Heart right ventricle (tissue), 16 donors: ENCODE results near the gene SPARC. TPM values are rescaled to one million over a fixed set of nuclear protein-coding genes. Genes with fewer than 3 reads are reported as not detected.

Source experiments
- ATAC-seq, 8 donors: fragments of 200-7000 bp; cut with Tn5 transposase; one replicate each; pipeline ENCODE4 v1.9.1; 2020; ENCODE audit warnings: mild to moderate bottlenecking in 8 of 8, moderate library complexity in 8 of 8, moderate number of reproducible peaks in 1 of 8
- DNase-seq, 2 donors: peaks; one replicate each; pipeline ENCODE4 v3.0.0-alpha.2; 2020
- H3K27ac ChIP-seq, 10 donors: fragments of 200-600 bp; sonication (generic) in 2 of 10; one replicate each; pipeline versions ENCODE4 v1.5.0 to v1.8.0; 2020 to 2022; ENCODE audit warnings: mild to moderate bottlenecking in 3 of 10
- H3K27me3 ChIP-seq, 7 donors: fragments of 200-600 bp; one replicate each; pipeline ENCODE4 v1.8.0; 2021 to 2022; ENCODE audit warnings: mild to moderate bottlenecking in 2 of 7
- H3K36me3 ChIP-seq, 9 donors: fragments of 200-600 bp; sonication (generic) in 1 of 9; one replicate each; pipeline versions ENCODE4 v1.5.0 to v1.8.0; 2020 to 2022; ENCODE audit warnings: mild to moderate bottlenecking in 2 of 9
- H3K4me1 ChIP-seq, 9 donors: fragments of 200-600 bp; sonication (generic) in 1 of 9; one replicate each; pipeline versions ENCODE4 v1.5.0 to v1.8.0; 2020 to 2022; ENCODE audit warnings: mild to moderate bottlenecking in 4 of 9
- H3K4me3 ChIP-seq, 10 donors: fragments of 200-600 bp; sonication (generic) in 2 of 10; one replicate each; pipeline versions ENCODE4 v1.5.0 to v1.8.0; 2020 to 2022; ENCODE audit warnings: mild to moderate bottlenecking in 7 of 10, moderate library complexity in 2 of 10
- H3K9me3 ChIP-seq, 11 donors: fragments of 200-600 bp in 10 of 11; sonication (generic) in 2 of 11; one replicate each; pipeline versions ENCODE4 v1.5.0 to v1.8.0; 2013 to 2022; ENCODE audit warnings: mild to moderate bottlenecking in 2 of 11, control low read depth in 1 of 11, moderate library complexity in 1 of 11
- CTCF ChIP-seq, 9 donors: fragments of 200-600 bp; sonication (generic) in 2 of 9; IDR thresholded peaks; one replicate each; pipeline versions ENCODE4 v1.5.0 to v1.8.0; 2021 to 2022; ENCODE audit warnings: antibody characterized with exemption in 9 of 9, mild to moderate bottlenecking in 5 of 9, moderate library complexity in 1 of 9
- WGBS, 2 donors: extraction: QIAGEN DNeasy Blood & Tissue Kit; methylation state at CpG; one replicate each; pipeline ENCODE4 v1.1.7; 2013; ENCODE audit warnings: inconsistent platforms in 1 of 2; 5-methylcytosine and 5-hydroxymethylcytosine counted together
- intact Hi-C, 10 donors: fragments of 100-400 bp; cut with DNase I; formaldehyde crosslinking; loops; one replicate each; pipeline versions ENCODE4 v1.11.1 to v1.14.2; 2022
- polyA plus RNA-seq, 2 donors: library from polyadenylated mRNA; stranded (reverse); fragments of 200-250 nt; gene quantifications; one replicate each; pipeline ENCODE4 v1.2.3, GENCODE V29; 2013
- total RNA-seq, 10 donors: library from RNA; stranded (reverse); fragmentation: NEBNext Ultra II Directional in 3 of 10; extraction: Animal tissue kit (Norgen Biotek cat#: 25700) in 3 of 10; gene quantifications; one replicate each; pipeline versions ENCODE4 v1.2.1 to v1.2.4, GENCODE V29; 2021 to 2023
- donor health status: Arrhythmogenic right ventricular cardiomyopathy.
- donor health status: ischemic (EF 13 %, LVEDD 7.1; RV severe dilation, severe dysfunction).
- donor health status: healthy with polysubstance abuse.
- donor health status: DM: no; HTN: yes; CAD: no.
- donor health status: DM: no; HTN: no; CAD: no.
- donor health status: ischemic (EF 25% LVEDD 6.9; RV normal size, moderate dysfunction).
- donor health status: ischemic (EF 25% LVEDD 5.7; RV mildly dilated, moderate dysfunction).
- donor health status: healthy.
- donor health status: DM: yes; HTN: yes; CAD: no.
- donor health status: Ischemic cardiomyopathy.
- donor health status: ischemic (EF 35%, LVEDD 5.7; RV mildly dilated, moderate dysfunction).
- donor health status: nonischemic (EF 11% LVEDD 7.7; RV severe dilation, severe dysfunction).
- donor health status: DM: yes; HTN: yes; CAD: no.
- donor health status: PGD.
- donor health status: ischemic (EF 29% LVEDD 5.4; RV normal size, mild dysfunction).
- donor health status: nonischemic (EF 23%, LVEDD 6.1; RV moderate dilation, normal function).

The SPARC gene
- total and polyA plus RNA-seq, 12 donors, result 144 to 1,135 (median 456) TPM

- no peaks in the 10 kb centered on the region for H3K36me3 ChIP-seq
- H3K9me3 ChIP-seq, result no peaks in the 10 kb centered on the region
- 31 to 35% methylated on average over 8 of the region's 8 CpGs for WGBS, 2 donors
- H3K27ac ChIP-seq, result peak overlapping the region in 7 of 10 donors; percentile 5 to 54 (median 26)
- intact Hi-C loops, result no loop called here
- H3K27me3 ChIP-seq, result peaks cover 0 to 14% (median 0%) of the 10 kb centered on the region in 7 donors
- ATAC-seq, result peak; percentile 48 to 70 (median 57)
- peaks cover 2 to 39% (median 12%) of the 10 kb centered on the region in 9 donors for H3K4me1 ChIP-seq
- H3K4me3 ChIP-seq, result peak overlapping the region in 4 of 10 donors; percentile 8 to 14 (median 9)
- DNase-seq, result peak in 1 of 2 donors; percentile 16
- no peak for TF ChIP-seq CTCF (IDR thresholded peaks at IDR 0.05)
Observed at GRCh38 chr5:151624476-151624875, 62.2 kb downstream of the SPARC start.

- ATAC-seq (peak in 4 of 8 donors; percentile 9 to 41 (median 33)), DNase-seq (no peak)
- Histone ChIP-seq H3K4me3 (no peak overlapping the region), H3K27me3 (peaks cover 0 to 14% (median 0%) of the 10 kb centered on the region in 7 donors), H3K9me3 (peaks cover 0 to 5% (median 0%) of the 10 kb centered on the region in 11 donors), H3K4me1 (peaks cover 0 to 25% (median 6%) of the 10 kb centered on the region in 9 donors), H3K27ac (no peak overlapping the region), H3K36me3 (no peaks in the 10 kb centered on the region)
- intact Hi-C loops, result no loop called here
- TF ChIP-seq CTCF (IDR thresholded peaks at IDR 0.05), result no peak
- WGBS, 2 donors, result 50 to 65% methylated on average over 12 of the region's 12 CpGs
Observed at GRCh38 chr5:151622367-151623088, 64.2 kb downstream of the SPARC start.

GRCh38 chr5:151620461-151620840 lies 66.3 kb downstream of the SPARC start:
- intact Hi-C loops, result no loop called here
- WGBS, 2 donors, result 75 to 80% methylated on average over 6 of the region's 6 CpGs
- no peak overlapping the region for H3K27ac ChIP-seq
- no peak for ATAC-seq
- H3K4me1 ChIP-seq, result peaks cover 0 to 25% (median 5%) of the 10 kb centered on the region in 9 donors
- TF ChIP-seq CTCF (IDR thresholded peaks at IDR 0.05), result no peak
- no peak overlapping the region for H3K4me3 ChIP-seq
- DNase-seq, result no peak
- H3K27me3 ChIP-seq, result peaks cover 0 to 14% (median 0%) of the 10 kb centered on the region in 7 donors
- peaks cover 0 to 5% (median 0%) of the 10 kb centered on the region in 11 donors for H3K9me3 ChIP-seq
- no peaks in the 10 kb centered on the region for H3K36me3 ChIP-seq

GRCh38 chr5:151619812-151620460 lies 66.8 kb downstream of the SPARC start:
- ATAC-seq (no peak), DNase-seq (no peak)
- intact Hi-C loops, result no loop called here

More at GRCh38 chr5:151619812-151620460, 66.8 kb downstream of the SPARC start:
- Histone ChIP-seq H3K4me1 (peaks cover 0 to 21% (median 5%) of the 10 kb centered on the region in 9 donors), H3K4me3 (no peak overlapping the region), H3K9me3 (peaks cover 0 to 5% (median 0%) of the 10 kb centered on the region in 11 donors), H3K27ac (no peak overlapping the region), H3K27me3 (peaks cover 0 to 14% (median 0%) of the 10 kb centered on the region in 7 donors), H3K36me3 (no peaks in the 10 kb centered on the region)
- WGBS, 2 donors, result 61 to 65% methylated on average over 6 of the region's 6 CpGs
- TF ChIP-seq CTCF (IDR thresholded peaks at IDR 0.05), result no peak
